Activated T-cell treated with anti-CD3 and anti-CD28 coated beads for 24 hours (primary cell): Measurements from ENCODE around the gene TNRC6B.
"Not testable (repeated sequence)": the region's sequence is repeated elsewhere in the genome, so short reads cannot be mapped to it uniquely, and the experiment has no call there.

Experiments
- DNase-seq: peaks from one replicate; pipeline ENCODE4 v3.0.0-alpha.2; 2020; ENCODE audit warnings: low read depth

Gene TNRC6B, protein sequence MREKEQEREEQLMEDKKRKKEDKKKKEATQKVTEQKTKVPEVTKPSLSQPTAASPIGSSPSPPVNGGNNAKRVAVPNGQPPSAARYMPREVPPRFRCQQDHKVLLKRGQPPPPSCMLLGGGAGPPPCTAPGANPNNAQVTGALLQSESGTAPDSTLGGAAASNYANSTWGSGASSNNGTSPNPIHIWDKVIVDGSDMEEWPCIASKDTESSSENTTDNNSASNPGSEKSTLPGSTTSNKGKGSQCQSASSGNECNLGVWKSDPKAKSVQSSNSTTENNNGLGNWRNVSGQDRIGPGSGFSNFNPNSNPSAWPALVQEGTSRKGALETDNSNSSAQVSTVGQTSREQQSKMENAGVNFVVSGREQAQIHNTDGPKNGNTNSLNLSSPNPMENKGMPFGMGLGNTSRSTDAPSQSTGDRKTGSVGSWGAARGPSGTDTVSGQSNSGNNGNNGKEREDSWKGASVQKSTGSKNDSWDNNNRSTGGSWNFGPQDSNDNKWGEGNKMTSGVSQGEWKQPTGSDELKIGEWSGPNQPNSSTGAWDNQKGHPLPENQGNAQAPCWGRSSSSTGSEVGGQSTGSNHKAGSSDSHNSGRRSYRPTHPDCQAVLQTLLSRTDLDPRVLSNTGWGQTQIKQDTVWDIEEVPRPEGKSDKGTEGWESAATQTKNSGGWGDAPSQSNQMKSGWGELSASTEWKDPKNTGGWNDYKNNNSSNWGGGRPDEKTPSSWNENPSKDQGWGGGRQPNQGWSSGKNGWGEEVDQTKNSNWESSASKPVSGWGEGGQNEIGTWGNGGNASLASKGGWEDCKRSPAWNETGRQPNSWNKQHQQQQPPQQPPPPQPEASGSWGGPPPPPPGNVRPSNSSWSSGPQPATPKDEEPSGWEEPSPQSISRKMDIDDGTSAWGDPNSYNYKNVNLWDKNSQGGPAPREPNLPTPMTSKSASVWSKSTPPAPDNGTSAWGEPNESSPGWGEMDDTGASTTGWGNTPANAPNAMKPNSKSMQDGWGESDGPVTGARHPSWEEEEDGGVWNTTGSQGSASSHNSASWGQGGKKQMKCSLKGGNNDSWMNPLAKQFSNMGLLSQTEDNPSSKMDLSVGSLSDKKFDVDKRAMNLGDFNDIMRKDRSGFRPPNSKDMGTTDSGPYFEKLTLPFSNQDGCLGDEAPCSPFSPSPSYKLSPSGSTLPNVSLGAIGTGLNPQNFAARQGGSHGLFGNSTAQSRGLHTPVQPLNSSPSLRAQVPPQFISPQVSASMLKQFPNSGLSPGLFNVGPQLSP (N-terminal part only)

GRCh38 chr22:40177738-40178416 is at the start of gene TNRC6B:
Gene TNRC6B, plus strand, starts transcription at chr22:40177925. Its CDS starts 211 bp downstream, at chr22:40178136.
- peak; percentile 70 for DNase-seq

GRCh38 chr22:40128989-40129388 is 48.7 kb upstream of the TNRC6B start:
- no peak for DNase-seq

- DNase-seq, result no peak
Observed at GRCh38 chr22:40137132-40137531, 40.6 kb upstream of the TNRC6B start.

- DNase-seq, result no peak
Observed at GRCh38 chr22:40138866-40139265, 38.9 kb upstream of the TNRC6B start.

DNA sequence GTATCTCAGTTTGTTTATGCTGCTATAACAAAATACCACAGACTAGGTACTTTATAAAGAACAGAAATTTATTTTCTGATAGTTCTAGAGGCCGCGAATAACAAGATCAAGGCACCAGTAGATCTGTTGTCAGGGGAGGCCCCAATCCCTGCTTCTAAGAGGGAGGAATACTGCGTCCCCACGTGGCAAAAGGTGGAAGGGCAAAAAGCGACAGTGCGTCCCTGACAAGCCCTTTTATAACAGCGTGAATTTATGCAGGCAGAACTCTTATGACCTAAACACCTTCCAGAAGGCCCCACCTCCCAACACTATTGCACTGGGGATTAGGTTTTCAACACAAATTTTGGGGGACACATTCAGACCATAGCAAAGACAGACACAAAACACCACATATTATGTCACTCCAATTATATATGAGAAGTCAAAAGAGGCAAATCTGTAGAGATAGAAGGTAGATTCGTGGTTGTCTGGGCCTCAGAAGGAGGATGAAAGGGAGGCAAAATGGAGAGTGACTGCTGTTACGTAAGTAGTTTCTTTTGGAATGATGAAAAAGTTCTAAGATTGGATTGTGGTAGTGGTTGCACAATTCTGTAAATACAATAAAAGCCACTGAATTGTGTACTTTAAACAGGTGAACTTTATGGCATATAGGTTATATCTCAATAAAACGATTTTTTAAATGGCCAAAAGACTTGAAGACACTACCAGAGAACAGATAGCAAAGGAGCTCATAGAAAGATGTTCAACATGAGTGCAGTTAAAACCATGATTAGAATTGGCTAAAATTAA is 30.1 kb upstream of the TNRC6B start:
- no peak for DNase-seq

DNA sequence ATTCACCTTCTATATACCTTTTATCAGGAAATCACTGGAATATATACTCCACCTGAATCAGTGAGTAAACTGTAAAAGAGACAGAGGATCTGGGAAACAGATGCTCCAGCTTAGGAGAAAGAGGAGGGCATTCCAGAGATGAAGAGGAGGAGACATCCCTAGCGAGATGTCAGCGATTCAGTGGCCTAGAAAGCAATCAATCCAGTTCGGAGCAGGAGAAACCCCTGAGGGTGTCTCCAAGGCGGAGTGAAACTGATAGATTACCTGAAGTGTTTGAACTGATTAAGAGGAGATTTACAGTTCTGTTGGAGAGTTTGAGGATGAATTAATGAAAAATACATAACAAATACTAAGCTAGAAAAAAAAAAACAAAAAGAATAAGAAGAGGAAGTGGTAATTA is 24.5 kb upstream of the TNRC6B start:
- DNase-seq, result no peak

DNA sequence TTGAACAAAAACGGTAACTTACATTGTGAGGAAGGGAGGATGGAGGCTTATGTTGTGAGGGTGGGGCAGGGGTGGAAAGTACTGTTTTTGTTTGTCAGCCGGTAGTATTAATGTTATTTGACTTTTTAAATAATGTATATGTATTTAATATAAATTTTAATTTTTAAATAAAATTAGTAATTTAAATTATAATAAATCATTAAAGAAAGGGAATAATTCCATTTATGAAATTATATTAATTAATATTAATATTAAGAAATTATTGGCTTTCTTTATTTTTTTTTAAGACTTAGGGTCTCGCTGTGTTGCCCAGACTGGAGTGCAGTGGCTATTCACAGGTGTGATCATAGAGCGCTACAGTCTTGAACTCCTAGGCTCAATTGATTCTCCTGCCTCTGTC is 24.0 kb upstream of the TNRC6B start:
- no peak for DNase-seq

- DNase-seq, result no peak
Observed at GRCh38 chr22:40156001-40156516, 21.7 kb upstream of the TNRC6B start.

GRCh38 chr22:40156682-40157081 is 21.0 kb upstream of the TNRC6B start:
- DNase-seq, result not testable (repeated sequence)

- DNase-seq, result no peak
Observed at GRCh38 chr22:40157330-40157945, 20.3 kb upstream of the TNRC6B start.

- DNase-seq, result no peak
Observed at GRCh38 chr22:40161194-40161593, 16.5 kb upstream of the TNRC6B start.

DNA sequence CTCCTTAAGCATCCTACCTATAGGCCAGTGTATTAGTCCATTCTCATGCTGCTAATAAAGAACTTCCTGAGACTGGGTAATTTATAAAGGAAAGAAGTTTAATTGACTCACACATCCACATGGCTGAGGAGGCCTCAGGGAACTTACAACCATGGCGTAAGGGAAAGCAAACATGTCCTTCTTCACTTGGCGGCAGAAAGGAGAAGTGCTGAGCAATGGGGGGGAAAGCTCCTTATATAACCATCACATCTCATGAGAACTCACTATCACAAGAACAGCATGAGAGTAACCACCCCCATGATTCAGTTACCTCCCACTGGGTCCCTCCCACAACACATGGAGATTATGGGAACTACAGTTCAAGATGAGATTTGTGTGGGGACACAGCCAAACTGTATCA is 12.2 kb upstream of the TNRC6B start:
- DNase-seq, result not testable (repeated sequence)

DNA sequence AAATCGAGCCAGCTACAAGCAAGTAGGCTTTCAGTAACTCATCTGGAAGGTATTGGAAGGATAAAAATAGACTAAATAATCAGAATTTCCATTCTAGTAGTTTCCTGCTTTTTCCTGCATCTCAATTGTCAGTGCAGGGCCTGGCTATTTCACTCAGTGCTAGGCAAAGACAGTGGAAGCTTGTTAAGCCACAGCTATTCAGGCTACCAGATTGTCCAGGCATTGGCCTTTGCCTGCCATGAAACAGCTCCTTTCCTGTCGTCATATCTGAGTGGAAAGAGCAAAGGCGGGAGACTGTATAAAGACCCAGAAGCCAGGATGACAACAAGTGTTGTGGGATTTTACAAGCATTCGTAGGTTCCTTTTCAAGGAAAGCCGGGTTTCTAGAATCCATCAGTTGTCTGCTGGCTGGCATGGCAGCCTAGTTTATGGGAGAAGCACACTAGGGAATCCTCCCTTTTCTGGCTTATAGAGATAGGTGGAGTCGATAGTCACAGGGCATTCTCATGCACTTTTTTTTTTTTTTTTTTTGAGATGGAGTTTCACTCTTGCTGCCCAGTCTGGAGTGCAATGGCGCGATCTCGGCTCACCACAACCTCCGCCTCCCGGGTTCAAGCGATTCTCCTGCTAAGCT is 2.0 kb upstream of the TNRC6B start:
- DNase-seq, result no peak

GRCh38 chr22:40176921-40177737 is 596 bp upstream of the TNRC6B start:
- DNase-seq, result peak; percentile 64

GRCh38 chr22:40178417-40179409 is 988 bp downstream of the TNRC6B start:
- DNase-seq, result no peak

- DNase-seq, result no peak
Observed at GRCh38 chr22:40179526-40179925, 1.8 kb downstream of the TNRC6B start.

- DNase-seq, result no peak
Observed at GRCh38 chr22:40180403-40180802, 2.7 kb downstream of the TNRC6B start.
